ENCODE data around the gene OGN. TPM values are rescaled to one million over a fixed set of nuclear protein-coding genes. Genes with fewer than 3 reads are reported as not detected.

Gene OGN
- not detected in 5 replicates for total RNA-seq (2022; extraction: Qiagen RNA extraction; ENCODE audit: low read depth)

GRCh38 chr9:92404042-92404836 is at the start of gene OGN:
TSS of gene OGN (minus strand) at chr9:92404578. CDS start at chr9:92403407, 1,171 bp downstream.

GRCh38 chr9:92424340-92424739 is 20.0 kb upstream of the OGN start, which contains the start of gene OMD:
TSS of gene OMD (minus strand) at chr9:92424471. CDS start at chr9:92417558, 6,913 bp downstream.

Other genes starting within 250 kb of the OGN start
- gene IARS1, start 110.9 kb downstream of the OGN start, total RNA-seq (2022; extraction: Qiagen RNA extraction; ENCODE audit: low read depth) = 92.8 to 118 TPM (median 101 TPM) in 5 replicates
- gene NOL8, start 79.2 kb downstream of the OGN start, total RNA-seq (2022; extraction: Qiagen RNA extraction; ENCODE audit: low read depth) = 27.3 to 38.4 TPM (median 32.8 TPM) in 5 replicates
- 3.7 to 10.2 TPM (median 6.5 TPM) in 5 replicates for gene CENPP, start 78.6 kb downstream of the OGN start, total RNA-seq (2022; extraction: Qiagen RNA extraction; ENCODE audit: low read depth)
- gene OMD, start 19.9 kb upstream of the OGN start, total RNA-seq (2022; extraction: Qiagen RNA extraction; ENCODE audit: low read depth) = not detected in 5 replicates
- gene ASPN, start 77.9 kb upstream of the OGN start, total RNA-seq (2022; extraction: Qiagen RNA extraction; ENCODE audit: low read depth) = not detected in 5 replicates
- 0.07 to 0.26 TPM (median 0.21 TPM) in 5 replicates for gene ECM2, start 131.4 kb upstream of the OGN start, total RNA-seq (2022; extraction: Qiagen RNA extraction; ENCODE audit: low read depth)